Mesodermal cell (in vitro differentiated cells): ENCODE results near the gene SMIM21.

Experiments
- H3K27ac ChIP-seq: 2 replicates; pipeline ENCODE4 v1.7.0; 2013; ENCODE audit warnings: mild to moderate bottlenecking, low read depth, low read length, moderate library complexity; ENCODE audit not compliant: severe bottlenecking
- H3K36me3 ChIP-seq: 2 replicates; pipeline ENCODE4 v1.7.1; 2013; ENCODE audit warnings: mild to moderate bottlenecking, low read length, moderate library complexity; ENCODE audit not compliant: control insufficient read depth, insufficient read depth
- H3K4me1 ChIP-seq: one replicate; pipeline ENCODE4 v1.7.1; 2013; ENCODE audit warnings: mild to moderate bottlenecking, low read length; ENCODE audit not compliant: insufficient read depth, control insufficient read depth, poor library complexity, severe bottlenecking
- H3K4me3 ChIP-seq: 2 replicates; pipeline ENCODE4 v1.7.0; 2013; ENCODE audit warnings: low read length, control low read depth, mild to moderate bottlenecking; ENCODE audit not compliant: insufficient read depth, poor library complexity, severe bottlenecking; ENCODE audit errors: extremely low read depth
- H3K9me3 ChIP-seq: 2 replicates; pipeline ENCODE4 v1.7.1; 2013; ENCODE audit warnings: mild to moderate bottlenecking, low read length, moderate library complexity; ENCODE audit not compliant: control insufficient read depth
- WGBS, 2 experiments: methylation state at CpG; one replicate each; pipeline ENCODE4 v1.1.5; 2013; ENCODE audit warnings: missing lambda C conversion rate in 2 of 2; ENCODE audit not compliant: insufficient coverage in 2 of 2; 5-methylcytosine and 5-hydroxymethylcytosine counted together

SMIM21 gene

DNA sequence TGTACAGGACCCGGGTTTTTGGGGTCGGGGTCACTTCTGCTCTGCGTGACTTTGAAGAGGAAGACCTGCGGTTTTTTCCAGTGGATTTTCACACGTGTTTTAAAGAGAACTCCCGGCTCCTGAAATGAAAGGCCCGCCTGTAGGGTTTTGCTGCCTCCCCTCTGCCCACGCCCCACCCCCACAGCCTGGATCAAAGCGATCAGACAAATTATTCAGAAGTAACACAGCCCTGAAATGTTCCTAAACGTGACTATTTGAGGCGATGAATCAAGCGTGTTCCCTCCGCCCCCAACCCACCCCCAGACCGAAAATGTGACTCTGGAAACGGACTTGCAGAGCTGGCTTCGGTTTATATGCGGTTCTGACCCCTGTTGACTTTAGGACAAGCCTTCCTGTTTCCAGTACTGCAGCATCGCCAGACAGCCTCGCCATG is 28.7 kb upstream of the SMIM21 start:
- Histone ChIP-seq H3K4me3 (peak overlapping the region; percentile 31), H3K27ac (peak overlapping the region; percentile 62)
- 8 to 9% methylated on average over 15 to 16 of the region's 19 CpGs for WGBS, 2 experiments

DNA sequence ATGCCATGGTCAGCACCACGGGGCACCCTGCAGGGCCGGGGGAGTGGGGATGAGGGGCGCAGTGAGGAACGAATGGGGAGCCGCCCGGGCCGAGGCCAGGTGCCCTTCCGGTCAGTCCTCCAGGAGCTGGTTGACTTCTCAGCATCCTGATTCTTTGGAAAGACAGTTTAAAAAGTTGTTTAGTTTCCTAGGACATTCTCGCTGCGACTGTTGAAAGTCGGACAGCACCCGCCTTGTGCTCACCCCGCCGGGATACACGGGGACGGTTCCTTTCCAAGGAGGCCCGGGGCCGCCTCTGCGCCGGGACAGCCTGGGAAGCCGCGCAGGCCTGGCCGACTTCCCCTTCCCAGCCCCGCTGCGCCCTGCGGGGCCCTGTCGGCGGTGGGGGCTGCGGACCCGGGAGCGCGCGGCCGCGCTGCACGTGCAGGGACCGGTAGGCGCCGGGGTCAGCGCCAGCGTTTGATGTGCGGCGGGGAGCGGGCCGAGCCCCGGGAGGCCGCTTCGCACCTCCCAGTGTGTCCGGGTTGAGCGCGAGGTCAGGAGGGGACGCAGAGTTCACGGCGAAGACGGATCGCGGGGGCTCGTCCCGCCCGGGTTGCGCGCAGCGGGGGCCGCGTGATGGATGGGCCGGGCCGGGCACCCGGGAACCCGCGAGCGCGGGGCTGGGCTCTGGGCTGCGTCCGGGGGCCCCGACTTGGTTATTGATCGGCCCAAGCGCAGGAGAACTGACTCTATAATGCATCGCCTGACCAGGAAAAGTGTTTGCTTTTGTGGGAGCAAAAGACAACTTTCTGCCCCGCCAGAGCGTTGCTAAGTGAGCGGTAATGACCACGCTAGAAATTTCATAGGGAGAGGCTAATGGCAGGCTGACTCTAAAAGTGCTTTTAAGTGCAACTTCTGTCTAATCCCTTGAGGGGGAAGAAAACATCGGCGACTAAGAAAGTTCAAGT is 28.0 kb upstream of the SMIM21 start:
- H3K36me3 ChIP-seq: no peaks in the 10 kb centered on the region
- 5 to 6% methylated on average over 65 to 74 of the region's 84 CpGs for WGBS, 2 experiments
- H3K9me3 ChIP-seq: peaks cover 7% of the 10 kb centered on the region
- peak overlapping the region; percentile 46 for H3K27ac ChIP-seq
- H3K4me3 ChIP-seq: peak overlapping the region; percentile 31
- peaks cover 6% of the 10 kb centered on the region for H3K4me1 ChIP-seq

More for the DNA sequence above, 28.7 kb upstream of the SMIM21 start:
- H3K4me1 ChIP-seq: peaks cover 6% of the 10 kb centered on the region
- no peaks in the 10 kb centered on the region for H3K36me3 ChIP-seq
- peaks cover 7% of the 10 kb centered on the region for H3K9me3 ChIP-seq

DNA sequence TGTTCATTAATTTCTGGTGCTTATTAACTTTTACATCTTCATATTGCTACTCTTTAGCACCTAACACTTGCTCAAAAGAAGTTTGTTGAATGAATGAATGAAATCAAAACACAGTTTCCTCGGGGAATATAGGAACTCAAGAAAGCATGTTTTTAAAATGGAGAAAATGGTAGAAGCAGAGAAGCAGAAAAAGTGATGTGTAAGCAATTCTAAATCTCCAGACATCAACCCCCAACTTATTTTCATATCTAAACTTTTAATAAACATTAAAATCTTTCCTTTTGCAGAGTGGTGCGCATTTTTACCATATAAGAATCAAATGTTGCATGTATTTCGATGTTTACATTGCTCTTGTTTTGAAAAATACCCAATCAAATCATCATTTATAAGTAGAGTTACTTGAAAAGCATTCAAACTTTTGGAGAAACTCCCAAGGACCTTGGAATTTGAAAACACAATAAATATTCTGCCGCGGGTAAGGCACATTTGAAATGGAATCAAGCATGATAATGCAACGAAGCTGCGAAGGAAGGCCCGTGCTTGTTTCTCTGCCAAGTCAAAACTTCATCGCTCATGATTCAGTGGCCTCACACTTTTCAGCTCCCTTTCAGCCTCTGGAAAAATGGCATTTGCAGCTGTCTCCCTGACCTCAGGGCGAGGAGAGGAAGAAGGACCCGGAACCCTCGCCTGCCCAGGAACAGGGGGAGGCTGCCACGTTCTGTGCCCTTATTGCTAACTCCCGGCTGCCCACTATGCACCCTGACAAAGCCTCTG is 26.7 kb upstream of the SMIM21 start:
- H3K4me1 ChIP-seq: peaks cover 6% of the 10 kb centered on the region
- no peak overlapping the region for H3K27ac ChIP-seq
- peaks cover 7% of the 10 kb centered on the region for H3K9me3 ChIP-seq
- H3K36me3 ChIP-seq: no peaks in the 10 kb centered on the region
- no peak overlapping the region for H3K4me3 ChIP-seq
- WGBS, 2 experiments: 92 to 96% methylated on average over 9 to 11 of the region's 14 CpGs

DNA sequence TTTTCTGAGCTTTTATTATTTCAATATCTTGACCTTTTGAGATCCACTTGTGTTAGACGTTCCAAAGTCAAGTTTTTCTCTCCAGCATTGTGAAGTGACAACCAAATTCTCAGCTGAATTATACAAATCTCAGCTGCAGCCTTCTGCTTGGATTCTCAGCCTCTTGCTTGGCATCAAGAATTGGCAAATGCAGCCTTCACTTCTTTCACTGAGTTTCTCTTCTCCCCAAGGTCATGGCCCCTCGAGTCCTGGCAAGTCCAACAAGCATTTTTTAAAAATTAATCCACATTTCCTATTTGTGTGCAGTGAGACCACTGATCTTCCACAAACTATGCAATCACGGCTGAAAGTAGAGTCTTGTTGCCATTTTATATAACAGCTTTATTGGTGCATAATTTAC is 23.4 kb upstream of the SMIM21 start:
- 79 to 83% methylated on average over 2 of the region's 3 CpGs for WGBS, 2 experiments
- H3K9me3 ChIP-seq: no peaks in the 10 kb centered on the region
- H3K4me3 ChIP-seq: no peak overlapping the region
- no peak overlapping the region for H3K27ac ChIP-seq
- H3K36me3 ChIP-seq: no peaks in the 10 kb centered on the region
- peaks cover under 1% of the 10 kb centered on the region for H3K4me1 ChIP-seq

DNA sequence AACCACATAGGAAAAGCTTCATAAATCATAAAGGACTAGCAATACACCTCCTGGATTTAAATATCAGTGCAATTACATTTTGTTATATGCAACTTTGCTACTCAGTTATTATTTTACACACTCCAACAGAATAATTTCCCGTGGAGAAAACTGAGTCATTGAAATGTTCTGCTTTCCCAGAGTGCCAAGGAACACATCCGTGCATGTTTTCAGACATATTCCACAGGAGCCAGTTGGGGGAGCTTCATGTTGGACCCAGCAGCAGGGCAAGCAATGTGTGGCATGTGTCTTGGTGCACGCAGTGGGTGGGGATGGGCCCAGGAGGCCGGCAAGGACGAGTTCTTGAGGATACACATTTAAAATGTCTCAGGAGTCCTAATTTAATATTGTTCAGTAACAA is 14.4 kb upstream of the SMIM21 start:
- H3K27ac ChIP-seq: no peak overlapping the region
- no peak overlapping the region for H3K4me3 ChIP-seq
- no peaks in the 10 kb centered on the region for H3K9me3 ChIP-seq
- no peaks in the 10 kb centered on the region for H3K36me3 ChIP-seq
- H3K4me1 ChIP-seq: peaks cover 7% of the 10 kb centered on the region
- WGBS, 2 experiments: 84 to 96% methylated on average over 2 to 5 of the region's 5 CpGs

DNA sequence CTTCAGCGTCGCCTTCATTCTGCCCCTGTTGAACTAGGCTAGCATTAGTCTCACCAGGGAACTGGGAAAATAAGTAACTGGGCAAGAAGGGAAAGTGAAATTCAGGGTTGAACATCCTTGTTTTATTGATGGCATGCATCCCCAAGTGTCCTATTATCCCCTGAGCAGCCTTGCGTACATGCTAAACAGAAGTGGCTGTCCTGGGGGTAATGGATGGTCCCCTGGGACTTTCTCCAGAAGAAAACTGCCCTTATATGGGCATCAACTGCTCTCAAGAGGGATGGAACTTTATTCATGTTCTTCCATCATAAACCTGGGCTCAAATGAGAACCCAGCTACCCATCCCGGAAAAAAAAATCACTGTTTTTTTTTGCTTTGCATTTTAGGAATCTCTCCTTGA is 11.8 kb upstream of the SMIM21 start:
- no peak overlapping the region for H3K4me3 ChIP-seq
- peaks cover 7% of the 10 kb centered on the region for H3K4me1 ChIP-seq
- H3K36me3 ChIP-seq: no peaks in the 10 kb centered on the region
- 95 to 100% methylated on average over 2 of the region's 4 CpGs for WGBS, 2 experiments
- H3K27ac ChIP-seq: no peak overlapping the region
- H3K9me3 ChIP-seq: no peaks in the 10 kb centered on the region

DNA sequence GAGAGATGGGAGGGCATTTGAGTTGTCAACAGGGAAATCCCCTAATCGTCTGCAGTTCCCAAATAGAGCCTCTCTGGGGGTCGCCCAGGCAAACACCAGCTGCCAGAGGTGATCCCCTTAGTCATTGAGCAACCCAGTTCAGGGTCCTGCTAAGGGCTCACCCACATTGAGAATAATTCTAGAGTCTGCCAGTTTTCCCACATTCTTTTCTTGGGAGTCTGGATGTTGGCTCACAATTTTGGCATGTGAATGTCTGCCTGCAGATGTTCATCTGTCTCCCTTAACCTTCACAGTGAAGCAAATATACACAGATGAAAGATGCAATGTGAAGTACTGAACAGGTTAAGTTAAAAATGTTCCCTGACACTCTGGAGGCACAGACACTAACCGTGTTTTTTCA is 11.4 kb upstream of the SMIM21 start:
- H3K9me3 ChIP-seq: no peaks in the 10 kb centered on the region
- H3K4me3 ChIP-seq: no peak overlapping the region
- H3K36me3 ChIP-seq: no peaks in the 10 kb centered on the region
- peaks cover 7% of the 10 kb centered on the region for H3K4me1 ChIP-seq
- 96 to 97% methylated on average over 2 to 3 of the region's 3 CpGs for WGBS, 2 experiments
- no peak overlapping the region for H3K27ac ChIP-seq

DNA sequence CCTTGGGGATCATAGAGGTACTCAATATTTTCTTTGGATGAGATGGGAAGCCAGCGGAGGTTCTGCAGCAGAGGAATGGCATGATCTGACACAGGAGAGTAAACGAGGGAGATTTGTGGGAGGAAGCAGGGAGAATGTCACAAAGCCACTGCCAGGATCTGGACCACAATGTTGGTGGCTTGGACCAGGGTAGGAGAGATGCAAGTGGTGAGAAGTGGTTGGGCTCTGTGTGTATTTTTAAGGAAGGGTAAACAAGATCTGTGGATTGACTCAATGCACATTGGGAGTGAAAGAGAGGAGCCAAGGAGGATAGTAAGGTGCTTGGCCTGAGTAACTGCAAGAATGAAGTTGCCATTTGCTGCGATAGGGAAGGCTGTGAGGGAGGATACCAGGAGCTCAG is 10.5 kb upstream of the SMIM21 start:
- Histone ChIP-seq H3K9me3 (no peaks in the 10 kb centered on the region), H3K27ac (no peak overlapping the region), H3K4me1 (peaks cover 11% of the 10 kb centered on the region), H3K36me3 (no peaks in the 10 kb centered on the region), H3K4me3 (no peak overlapping the region)
- 81 to 100% methylated on average over 3 of the region's 3 CpGs for WGBS, 2 experiments

DNA sequence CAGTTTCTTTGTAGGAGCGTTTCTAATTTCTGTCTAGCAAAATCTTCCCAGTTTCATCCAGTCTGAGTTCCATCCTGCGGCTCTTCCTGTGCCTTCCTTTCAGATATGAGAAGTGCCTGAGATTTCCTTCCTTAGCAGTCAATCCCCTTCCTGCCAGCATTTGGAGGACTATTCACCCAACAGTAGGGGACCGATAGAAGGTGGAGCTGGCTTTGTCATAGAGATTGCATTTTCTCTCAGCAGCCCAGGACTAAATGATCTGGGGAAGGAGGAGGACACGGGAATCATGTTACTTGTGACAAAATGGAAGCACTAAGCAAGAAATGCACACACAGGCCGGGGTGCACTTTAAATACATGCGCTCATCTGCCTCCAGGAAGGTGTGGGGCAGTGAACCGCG is 5.6 kb upstream of the SMIM21 start:
- peaks cover 4% of the 10 kb centered on the region for H3K4me1 ChIP-seq
- no peak overlapping the region for H3K4me3 ChIP-seq
- H3K36me3 ChIP-seq: no peaks in the 10 kb centered on the region
- H3K9me3 ChIP-seq: no peaks in the 10 kb centered on the region
- no peak overlapping the region for H3K27ac ChIP-seq
- 35 to 45% methylated on average over 7 to 8 of the region's 8 CpGs for WGBS, 2 experiments

DNA sequence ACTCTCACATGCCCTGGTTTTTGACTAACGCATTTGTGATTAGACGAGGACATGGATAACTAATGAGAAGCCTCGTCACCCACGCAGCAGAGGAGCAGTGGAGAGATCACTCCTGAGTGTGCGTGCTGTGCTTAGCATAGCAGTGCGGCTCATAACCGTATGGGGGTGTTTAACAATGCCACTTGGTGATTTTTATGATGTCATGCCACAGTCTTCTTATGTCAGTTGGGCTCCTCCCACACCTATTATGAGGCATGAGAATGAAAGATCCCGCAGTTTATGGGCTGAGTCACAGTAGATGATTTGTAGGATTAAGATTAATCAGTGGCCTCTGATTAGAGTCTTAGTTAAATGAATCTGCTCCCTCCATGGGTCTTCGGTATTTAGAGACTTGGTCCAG is 2.5 kb upstream of the SMIM21 start:
- Histone ChIP-seq H3K4me3 (no peak overlapping the region), H3K4me1 (peaks cover 4% of the 10 kb centered on the region), H3K9me3 (no peaks in the 10 kb centered on the region), H3K36me3 (no peaks in the 10 kb centered on the region), H3K27ac (no peak overlapping the region)
- WGBS, 2 experiments: 95% methylated on average over 7 to 8 of the region's 9 CpGs
